Stimulated activated CD8-positive, alpha-beta memory T cell treated with anti-CD3 and anti-CD28 coated beads, Interleukin-7, amount 100 ng/mL, for 24 hours (primary cell): ENCODE data around the gene TNFRSF12A.
A peak's percentile ranks its signal among the peaks of the same experiment; 100 is the strongest.

Source experiments
- DNase-seq: peaks from one replicate; pipeline ENCODE4 v3.0.0-alpha.2; 2020; ENCODE audit warnings: low read depth

TNFRSF12A gene

GRCh38 chr16:2986623-2987188 lies 33.5 kb upstream of the TNFRSF12A start:
- DNase-seq, result no peak

GRCh38 chr16:2987286-2987685 lies 32.9 kb upstream of the TNFRSF12A start:
- DNase-seq, result no peak

DNA sequence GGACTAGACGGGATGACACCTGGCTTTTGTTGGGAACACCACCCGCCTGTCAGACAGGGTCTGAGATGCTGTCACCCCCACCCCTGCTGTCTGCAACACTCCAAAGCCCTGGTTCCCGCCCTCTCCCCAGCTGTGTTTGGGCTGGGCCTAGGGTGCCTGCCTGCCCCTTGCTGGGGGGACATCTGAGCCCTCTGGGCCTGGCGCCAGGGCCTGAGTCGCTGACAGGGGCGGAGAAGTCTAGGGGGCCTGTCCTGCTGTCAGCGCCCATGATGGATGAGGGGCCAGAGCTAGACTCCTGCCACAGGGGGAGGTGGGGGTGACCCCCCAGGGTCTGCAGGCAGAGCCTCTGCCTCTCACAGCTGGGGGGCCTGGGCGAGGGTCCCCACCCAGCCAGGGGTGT lies 32.3 kb upstream of the TNFRSF12A start:
- no peak for DNase-seq

DNA sequence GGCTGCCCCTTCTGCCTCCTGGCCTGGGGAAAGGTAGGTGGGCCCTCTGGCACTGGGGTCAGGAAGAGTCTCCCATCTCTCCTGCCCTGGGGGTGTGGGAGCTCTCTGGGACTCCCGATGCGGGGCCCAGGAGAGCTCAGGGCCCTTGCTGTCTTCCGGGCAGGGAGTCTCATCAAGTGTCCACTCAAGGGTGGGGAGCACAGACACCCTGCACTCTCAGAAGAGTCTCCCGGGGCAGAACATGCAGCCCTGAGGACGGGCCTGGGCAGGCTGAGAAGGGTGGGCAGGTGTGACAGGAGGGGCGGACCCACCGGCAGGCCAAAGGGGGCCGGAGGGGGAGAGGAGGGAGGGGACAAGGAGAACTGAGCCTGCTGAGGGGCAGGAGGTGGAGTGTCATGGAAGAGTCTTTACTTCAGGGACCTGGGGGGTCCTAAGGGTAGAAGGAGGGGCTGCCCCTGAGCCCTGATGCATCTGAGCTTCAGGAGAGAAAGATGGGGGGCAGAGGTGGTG lies 31.5 kb upstream of the TNFRSF12A start:
- DNase-seq, result no peak

DNA sequence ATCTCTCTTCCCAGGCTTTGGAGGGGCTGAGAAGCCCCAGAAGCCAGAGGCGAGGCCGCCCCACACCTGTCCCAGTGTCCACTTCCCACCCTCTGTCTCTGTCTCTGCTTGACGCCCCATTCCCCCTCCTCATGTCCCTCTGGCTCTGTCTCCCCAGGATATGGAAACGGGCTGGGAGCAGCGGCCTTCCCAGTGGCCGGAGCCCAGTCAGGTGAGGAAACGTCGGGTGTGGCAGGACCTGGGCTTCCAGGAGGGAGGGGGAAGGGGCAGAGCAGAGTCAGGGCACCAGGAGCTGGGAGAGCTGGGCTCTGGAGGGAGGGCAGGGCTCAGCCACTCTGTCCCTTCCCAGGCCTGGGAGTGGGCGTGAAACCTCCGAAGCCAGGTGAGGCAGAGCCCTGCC lies 29.3 kb upstream of the TNFRSF12A start:
- no peak for DNase-seq

GRCh38 chr16:2991566-2992261 lies 28.5 kb upstream of the TNFRSF12A start:
- DNase-seq, result no peak

DNA sequence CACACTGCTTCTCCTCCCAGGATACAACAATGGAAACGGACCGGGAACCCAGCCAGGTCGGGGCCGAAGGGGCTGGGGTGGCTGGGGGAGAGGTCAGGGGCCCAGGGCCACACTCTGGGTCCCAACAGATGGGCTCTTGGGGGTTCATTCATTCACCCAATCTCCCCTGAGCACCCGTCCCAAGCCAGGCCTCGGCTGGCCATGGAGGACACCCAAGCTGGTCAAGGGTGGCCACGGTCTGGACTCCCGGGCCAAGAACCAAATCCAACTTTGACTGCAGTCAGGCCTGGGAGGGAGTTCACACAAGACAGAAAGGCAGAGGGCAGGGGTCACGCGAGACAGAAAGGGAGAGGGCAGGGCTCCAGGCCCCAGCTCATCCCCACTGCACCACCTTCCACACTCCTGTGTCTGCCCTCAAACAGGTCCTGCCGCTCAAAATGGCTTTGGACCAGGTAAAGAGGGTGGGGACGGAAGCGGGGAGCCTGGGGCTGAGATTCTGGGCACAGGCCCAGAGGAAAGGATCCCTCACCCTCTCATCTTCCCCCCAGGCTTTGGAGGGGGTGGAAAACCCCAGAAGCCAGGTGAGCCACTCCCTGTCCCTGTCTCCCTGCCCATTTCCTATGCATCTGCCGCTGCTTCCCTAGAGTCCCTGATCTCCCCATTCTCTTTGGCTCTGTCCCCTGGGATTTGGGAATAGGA lies 27.6 kb upstream of the TNFRSF12A start:
- no peak for DNase-seq

DNA sequence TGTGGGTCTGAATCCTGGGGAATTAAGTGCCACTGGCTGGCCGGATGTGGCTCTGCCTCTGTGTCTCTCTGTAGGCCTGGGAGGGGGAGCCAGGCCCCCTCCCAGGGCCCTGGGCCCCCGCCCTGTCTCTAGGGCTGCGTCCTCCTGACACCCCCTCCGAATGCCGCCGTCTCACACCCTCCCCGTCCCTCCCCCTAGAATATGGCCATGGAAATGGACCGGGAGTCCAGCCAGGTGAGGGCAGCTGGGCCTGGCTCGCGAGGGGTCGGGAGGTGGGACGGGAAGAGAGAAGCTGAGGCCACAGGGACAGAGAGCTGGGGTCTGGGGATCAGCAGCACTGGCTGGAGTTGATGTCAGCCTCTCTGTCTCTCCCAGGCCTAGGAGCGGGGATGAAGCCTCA lies 23.9 kb upstream of the TNFRSF12A start:
- no peak for DNase-seq

DNA sequence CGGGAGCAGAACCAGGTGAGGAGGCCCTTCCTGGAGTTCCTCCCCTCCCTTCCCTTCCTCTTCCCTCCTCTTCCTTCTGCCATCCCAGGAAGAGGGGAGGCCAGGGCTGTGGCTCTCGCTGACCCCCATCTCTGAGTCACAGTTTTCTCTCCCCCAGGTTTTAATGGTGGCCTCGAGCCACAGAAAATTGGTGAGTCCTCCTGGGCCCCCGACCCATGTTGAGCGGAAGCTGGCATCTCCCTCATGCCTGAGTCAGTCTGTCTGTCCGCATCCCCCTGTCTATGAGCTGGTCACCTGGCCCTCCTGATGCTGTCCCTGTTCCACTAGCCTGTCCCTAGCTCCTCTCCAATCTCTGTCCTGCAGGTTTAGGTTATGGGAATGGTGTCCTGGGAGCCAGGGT lies 20.2 kb upstream of the TNFRSF12A start:
- DNase-seq, result no peak

DNA sequence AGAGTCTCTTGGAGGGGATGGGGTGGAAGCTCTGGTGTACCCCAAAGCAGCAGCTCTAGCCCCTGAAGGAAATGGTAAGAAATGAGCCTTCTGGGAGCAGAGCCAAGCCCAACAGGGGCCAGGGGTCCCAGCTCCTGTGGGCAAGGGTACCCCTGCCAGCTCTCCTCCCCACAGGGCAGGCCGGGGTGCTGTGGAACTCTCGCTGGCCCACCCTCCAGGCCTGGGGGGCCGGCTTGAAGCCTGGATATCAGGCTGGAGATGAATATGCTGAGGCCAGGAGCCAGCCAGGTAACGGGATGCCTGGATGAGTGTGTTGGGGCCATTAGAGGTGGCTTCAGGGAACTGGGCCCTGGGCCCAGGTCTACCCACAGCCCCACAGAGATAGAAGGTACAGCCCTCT lies 19.6 kb upstream of the TNFRSF12A start:
- DNase-seq, result no peak

- DNase-seq, result no peak
Measured at GRCh38 chr16:3001316-3001715, 18.9 kb upstream of the TNFRSF12A start.

GRCh38 chr16:3003582-3004270 lies 16.4 kb upstream of the TNFRSF12A start:
- peak; percentile 90 for DNase-seq

DNA sequence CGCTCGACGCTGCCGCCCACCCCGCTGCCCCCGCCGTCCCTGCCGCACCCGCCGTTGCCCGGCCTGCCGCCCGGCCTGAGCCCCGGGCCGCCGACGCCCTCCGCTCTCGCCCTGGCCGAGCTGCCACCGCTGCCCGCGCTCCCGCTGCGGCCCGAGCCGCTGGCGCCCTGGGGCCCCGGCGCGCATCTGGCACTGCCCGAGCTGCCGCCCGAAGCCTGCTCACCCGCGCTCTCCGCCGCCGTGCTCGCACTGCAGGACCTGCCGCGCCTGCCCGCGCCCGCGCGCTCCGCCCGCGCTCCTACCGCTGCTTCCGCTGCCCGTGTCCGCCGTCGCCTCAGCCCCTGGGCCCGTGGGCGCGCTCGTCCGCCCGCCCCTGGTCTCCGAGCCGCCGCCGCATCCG lies 15.8 kb upstream of the TNFRSF12A start:
- DNase-seq, result no peak

GRCh38 chr16:3004781-3005284 lies 15.3 kb upstream of the TNFRSF12A start:
- DNase-seq, result no peak

- no peak for DNase-seq
Measured at GRCh38 chr16:3007059-3007956, 12.9 kb upstream of the TNFRSF12A start.

- DNase-seq, result no peak
Measured at GRCh38 chr16:3007957-3008689, 12.0 kb upstream of the TNFRSF12A start.

DNA sequence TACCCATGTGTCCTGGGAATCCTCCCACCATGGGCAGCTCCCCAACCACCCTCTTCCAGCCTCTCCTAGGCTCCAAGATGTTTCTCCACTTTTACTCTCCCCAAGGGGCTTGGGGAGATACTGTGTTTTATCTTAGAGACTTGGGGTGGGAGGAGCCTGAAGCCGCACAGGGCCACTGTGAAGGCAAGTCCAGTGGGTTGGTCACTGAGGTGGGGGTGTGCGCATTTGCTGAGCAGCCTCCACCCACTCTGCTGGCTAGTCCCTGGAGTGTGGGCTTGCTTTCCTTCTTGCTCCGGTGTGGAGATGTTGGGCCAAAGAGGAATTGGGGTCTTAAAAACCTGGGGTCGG lies 11.5 kb upstream of the TNFRSF12A start:
- DNase-seq, result no peak

DNA sequence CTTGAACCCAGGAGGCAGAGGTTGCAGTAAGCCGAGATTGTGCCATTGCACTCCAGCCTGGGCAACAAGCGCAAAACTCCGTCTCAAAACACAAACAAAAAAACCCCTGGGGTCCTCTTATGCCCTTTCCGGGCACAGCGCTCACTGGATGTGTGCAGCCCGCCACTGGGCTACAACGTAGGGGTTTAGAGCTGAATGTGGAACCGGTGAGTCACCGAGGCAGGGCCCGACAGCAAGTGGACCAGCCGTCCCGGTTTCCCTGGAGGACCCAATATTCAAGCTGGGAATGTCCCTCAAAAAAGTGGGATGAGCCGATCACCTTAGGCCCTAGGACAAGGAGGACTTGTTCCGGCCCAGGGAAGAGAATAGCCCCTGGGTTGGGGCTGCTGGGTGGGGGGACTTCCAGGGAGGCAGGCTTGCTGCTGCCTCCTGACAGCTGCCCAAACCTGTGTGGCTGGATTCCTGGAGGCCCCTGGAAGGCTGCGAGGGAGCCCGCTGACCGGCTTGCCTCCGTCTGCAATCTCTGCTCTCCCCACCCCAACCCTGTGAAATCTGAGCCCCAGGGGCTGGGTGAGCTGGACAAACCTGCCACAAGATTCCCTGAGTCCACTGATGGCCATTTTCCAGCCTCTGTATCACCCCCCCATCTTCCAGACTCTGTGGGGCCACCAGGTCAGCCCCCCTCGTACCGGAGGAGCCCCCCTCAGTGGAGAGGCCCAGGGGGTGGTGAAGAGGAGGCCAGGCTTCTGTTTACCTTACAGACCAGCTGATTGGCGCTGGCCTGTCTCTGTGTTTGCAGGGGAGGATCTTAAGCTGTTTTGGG lies 10.4 kb upstream of the TNFRSF12A start:
- no peak for DNase-seq

DNA sequence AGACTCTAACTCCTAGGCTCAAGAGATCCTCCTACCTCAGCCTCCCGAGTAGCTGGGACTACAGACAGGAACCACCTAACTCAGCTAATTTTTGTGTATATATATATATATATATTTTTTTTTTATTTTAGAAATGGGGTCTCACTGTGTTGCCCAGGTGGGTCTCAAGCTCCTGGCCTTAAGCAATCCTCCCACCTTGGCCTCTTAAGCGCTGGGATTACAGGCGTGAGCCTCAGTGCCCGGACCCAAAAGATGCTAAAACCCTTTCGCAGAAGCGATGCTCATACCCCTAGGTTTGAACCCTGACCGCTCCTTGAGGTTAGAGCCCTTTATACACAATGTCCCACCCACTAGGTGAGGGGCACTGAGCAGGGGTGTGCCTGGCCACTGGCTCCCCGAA lies 9.7 kb upstream of the TNFRSF12A start:
- DNase-seq, result no peak

GRCh38 chr16:3012246-3012645 lies 7.9 kb upstream of the TNFRSF12A start:
- DNase-seq, result no peak
